Endodermal cell (in vitro differentiated cells): ENCODE data around the gene ZBTB7C. TPM values are rescaled to one million over a fixed set of nuclear protein-coding genes. Genes with fewer than 3 reads are reported as not detected.

Source experiments
- DNase-seq: peaks from one replicate; pipeline ENCODE4 v3.0.0-alpha.2; 2017
- H3K27ac ChIP-seq: 2 replicates; pipeline ENCODE4 v1.5.1; 2013; ENCODE audit warnings: mild to moderate bottlenecking, low read depth, low read length, moderate library complexity
- H3K27me3 ChIP-seq: 2 replicates; pipeline ENCODE4 v1.6.1; 2013; ENCODE audit warnings: mild to moderate bottlenecking, low read length, moderate library complexity; ENCODE audit not compliant: insufficient read depth, control insufficient read depth, poor library complexity, severe bottlenecking
- H3K36me3 ChIP-seq: 2 replicates; pipeline ENCODE4 v1.7.0; 2013; ENCODE audit warnings: mild to moderate bottlenecking, low read length, moderate library complexity; ENCODE audit not compliant: control insufficient read depth, insufficient read depth
- H3K4me1 ChIP-seq: one replicate; pipeline ENCODE4 v1.7.0; 2013; ENCODE audit warnings: low read length; ENCODE audit not compliant: control insufficient read depth, insufficient read depth
- H3K4me3 ChIP-seq: 2 replicates; pipeline ENCODE4 v1.5.1; 2013; ENCODE audit warnings: mild to moderate bottlenecking, low read length, moderate library complexity
- H3K9ac ChIP-seq: 2 replicates; pipeline ENCODE4 v1.6.1; 2013; ENCODE audit warnings: mild to moderate bottlenecking, low read length, moderate library complexity; ENCODE audit not compliant: poor library complexity, severe bottlenecking; ENCODE audit errors: extremely low read depth
- H3K9me3 ChIP-seq: 2 replicates; pipeline ENCODE4 v1.6.1; 2013; ENCODE audit warnings: mild to moderate bottlenecking, low read length, moderate library complexity; ENCODE audit not compliant: control insufficient read depth
- H3K27ac Mint-ChIP-seq: 2 replicates; pipeline ENCODE4 v1.8.0; 2020; ENCODE audit warnings: mixed read lengths
- H3K27me3 Mint-ChIP-seq: 2 replicates; pipeline ENCODE4 v1.8.0; 2021; ENCODE audit warnings: mild to moderate bottlenecking, mixed read lengths; ENCODE audit not compliant: insufficient read depth
- H3K36me3 Mint-ChIP-seq: 2 replicates; pipeline ENCODE4 v1.8.0; 2020; ENCODE audit warnings: low read depth, mixed read lengths
- H3K4me1 Mint-ChIP-seq: 2 replicates; pipeline ENCODE4 v1.8.0; 2020; ENCODE audit warnings: mixed read lengths
- H3K4me3 Mint-ChIP-seq: 2 replicates; pipeline ENCODE4 v1.8.0; 2020; ENCODE audit warnings: mild to moderate bottlenecking, moderate library complexity, mixed read lengths
- H3K9me3 Mint-ChIP-seq: 2 replicates; pipeline ENCODE4 v1.8.0; 2020; ENCODE audit warnings: mild to moderate bottlenecking, mixed read lengths
- WGBS, 2 experiments: methylation state at CpG; one replicate each; pipeline versions ENCODE4 v1.1.5 to v1.1.7; 2013; ENCODE audit warnings: missing lambda C conversion rate in 2 of 2, mixed read lengths in 1 of 2; ENCODE audit not compliant: insufficient coverage in 1 of 2, insufficient read length in 1 of 2; 5-methylcytosine and 5-hydroxymethylcytosine counted together
- total RNA-seq, 2 donors: library from RNA; stranded (reverse); fragmentation: NEBNext Ultra II Directional in 1 of 2; extraction: Animal tissue kit (Norgen Biotek cat#: 25700) in 1 of 2; gene quantifications; 2 replicates in 1 of 2; 3 replicates in 1 of 2; pipeline ENCODE4 v1.2.1, GENCODE V29; 2021
- TF ChIP-seq, protein P1 (sequence below): fragments of 200-600 bp; sonication (generic); conservative IDR thresholded peaks from 2 replicates; pipeline ENCODE4 v1.5.0; 2021; ENCODE audit warnings: antibody characterized with exemption, mild to moderate bottlenecking

The ZBTB7C gene
- total RNA-seq, 2 donors from 2014 or later = 0.31 to 0.62 TPM

DNA sequence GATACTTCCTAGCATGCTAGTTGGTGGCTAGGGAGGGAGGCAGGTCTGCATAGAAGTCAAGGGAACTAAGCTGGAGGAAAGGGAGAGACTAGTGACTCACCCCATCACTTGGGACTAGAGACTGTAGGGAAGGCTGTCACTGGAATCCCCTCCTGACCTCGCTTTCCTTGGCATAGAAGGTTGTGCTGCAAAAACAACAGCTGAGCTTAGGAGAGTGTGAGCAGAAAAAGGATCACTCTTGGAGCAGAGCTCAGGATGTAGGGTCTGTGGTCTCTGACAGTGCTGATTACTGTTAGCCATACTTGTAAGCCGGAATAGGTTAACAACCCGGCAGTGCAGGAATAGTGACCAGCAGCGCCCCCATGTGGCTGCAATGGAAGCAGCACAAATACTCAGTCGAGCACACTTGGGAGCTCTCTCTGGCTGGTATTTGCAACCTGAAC, 411.8 kb downstream of the ZBTB7C start:
- no peaks in the 10 kb centered on the region for H3K27me3 ChIP-seq

DNA sequence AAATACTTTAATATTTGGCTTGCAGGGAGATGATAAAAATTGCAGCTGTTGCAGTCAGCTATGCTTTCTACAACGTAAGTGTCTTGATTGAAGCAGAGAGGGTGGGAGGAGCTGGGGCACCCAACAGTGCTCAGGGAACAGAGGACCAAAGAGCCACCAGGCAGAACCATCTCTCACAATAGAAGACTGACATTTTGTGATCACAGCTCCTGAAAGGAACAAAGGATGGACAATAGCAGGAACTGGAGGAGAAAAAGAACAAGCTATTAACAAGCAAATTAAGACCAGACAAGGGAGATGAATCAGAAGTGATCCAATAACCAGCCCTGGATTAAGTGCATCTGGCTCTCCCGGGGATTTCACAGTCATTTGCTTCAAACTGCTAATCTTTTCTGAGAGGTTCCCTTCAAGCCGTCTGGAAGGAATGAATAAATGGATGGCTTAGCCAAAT, 413.1 kb downstream of the ZBTB7C start:
- Histone ChIP-seq H3K36me3 (no peaks in the 10 kb centered on the region), H3K4me3 (no peak overlapping the region), H3K27ac (peak overlapping the region; percentile 21), H3K9ac (no peak overlapping the region), H3K4me1 (peaks cover 4% of the 10 kb centered on the region), H3K27me3 (no peaks in the 10 kb centered on the region), H3K9me3 (peaks cover 11% of the 10 kb centered on the region)
- H3K4me3 Mint-ChIP-seq = no peak overlapping the region
- WGBS, 2 experiments = 29 to 34% methylated on average over 1 to 3 of the region's 3 CpGs
- H3K9me3 Mint-ChIP-seq = peaks cover 15% of the 10 kb centered on the region
- no peak overlapping the region for H3K27ac Mint-ChIP-seq
- no peaks in the 10 kb centered on the region for H3K36me3 Mint-ChIP-seq
- H3K27me3 Mint-ChIP-seq = no peaks in the 10 kb centered on the region
- peaks cover 9% of the 10 kb centered on the region for H3K4me1 Mint-ChIP-seq
- TF ChIP-seq, protein P1, sequence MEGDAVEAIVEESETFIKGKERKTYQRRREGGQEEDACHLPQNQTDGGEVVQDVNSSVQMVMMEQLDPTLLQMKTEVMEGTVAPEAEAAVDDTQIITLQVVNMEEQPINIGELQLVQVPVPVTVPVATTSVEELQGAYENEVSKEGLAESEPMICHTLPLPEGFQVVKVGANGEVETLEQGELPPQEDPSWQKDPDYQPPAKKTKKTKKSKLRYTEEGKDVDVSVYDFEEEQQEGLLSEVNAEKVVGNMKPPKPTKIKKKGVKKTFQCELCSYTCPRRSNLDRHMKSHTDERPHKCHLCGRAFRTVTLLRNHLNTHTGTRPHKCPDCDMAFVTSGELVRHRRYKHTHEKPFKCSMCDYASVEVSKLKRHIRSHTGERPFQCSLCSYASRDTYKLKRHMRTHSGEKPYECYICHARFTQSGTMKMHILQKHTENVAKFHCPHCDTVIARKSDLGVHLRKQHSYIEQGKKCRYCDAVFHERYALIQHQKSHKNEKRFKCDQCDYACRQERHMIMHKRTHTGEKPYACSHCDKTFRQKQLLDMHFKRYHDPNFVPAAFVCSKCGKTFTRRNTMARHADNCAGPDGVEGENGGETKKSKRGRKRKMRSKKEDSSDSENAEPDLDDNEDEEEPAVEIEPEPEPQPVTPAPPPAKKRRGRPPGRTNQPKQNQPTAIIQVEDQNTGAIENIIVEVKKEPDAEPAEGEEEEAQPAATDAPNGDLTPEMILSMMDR = no peak
- no peak for DNase-seq

More for the DNA sequence above, 411.8 kb downstream of the ZBTB7C start:
- Histone ChIP-seq H3K9me3 (peaks cover 11% of the 10 kb centered on the region), H3K36me3 (no peaks in the 10 kb centered on the region), H3K27ac (no peak overlapping the region), H3K4me1 (peaks cover 4% of the 10 kb centered on the region), H3K4me3 (no peak overlapping the region), H3K9ac (no peak overlapping the region)
- TF ChIP-seq, protein P1 = peak; percentile 96
- no peaks in the 10 kb centered on the region for H3K27me3 Mint-ChIP-seq
- DNase-seq = peak; percentile 94
- WGBS, 2 experiments = 56 to 82% methylated on average over 2 to 5 of the region's 5 CpGs
- no peak overlapping the region for H3K27ac Mint-ChIP-seq
- no peak overlapping the region for H3K4me3 Mint-ChIP-seq
- peaks cover 9% of the 10 kb centered on the region for H3K4me1 Mint-ChIP-seq
- H3K36me3 Mint-ChIP-seq = no peaks in the 10 kb centered on the region
- peaks cover 15% of the 10 kb centered on the region for H3K9me3 Mint-ChIP-seq

DNA sequence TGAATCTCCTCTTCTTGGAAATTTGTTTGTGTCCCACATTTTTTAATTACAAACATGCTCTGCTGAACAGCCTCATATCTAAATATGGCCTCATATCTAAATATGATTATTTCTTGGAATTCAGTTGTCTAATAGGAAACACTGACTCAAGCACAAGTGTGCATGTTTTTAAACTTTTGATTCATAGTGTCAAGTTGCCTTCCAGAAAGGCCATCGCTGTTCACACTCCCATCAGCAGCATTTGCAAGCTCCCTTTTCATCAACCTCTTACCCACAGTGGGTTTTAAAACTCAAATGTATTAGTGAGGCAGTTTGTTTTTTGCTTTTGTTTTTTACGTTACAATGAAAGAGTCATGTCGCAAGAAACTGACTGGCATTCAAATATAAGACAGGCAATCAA, 413.5 kb downstream of the ZBTB7C start:
- H3K27me3 Mint-ChIP-seq = no peaks in the 10 kb centered on the region
- TF ChIP-seq, protein P1 = no peak
- no peaks in the 10 kb centered on the region for H3K27me3 ChIP-seq
- H3K9ac ChIP-seq = no peak overlapping the region
- peak overlapping the region; percentile 0 for H3K27ac ChIP-seq
- DNase-seq = no peak
- H3K36me3 Mint-ChIP-seq = no peaks in the 10 kb centered on the region
- H3K9me3 Mint-ChIP-seq = peaks cover 12% of the 10 kb centered on the region
- H3K9me3 ChIP-seq = peaks cover 11% of the 10 kb centered on the region
- no peak overlapping the region for H3K27ac Mint-ChIP-seq
- peaks cover 9% of the 10 kb centered on the region for H3K4me1 Mint-ChIP-seq
- no peak overlapping the region for H3K4me3 ChIP-seq
- no peaks in the 10 kb centered on the region for H3K36me3 ChIP-seq
- H3K4me1 ChIP-seq = peaks cover 4% of the 10 kb centered on the region
- H3K4me3 Mint-ChIP-seq = no peak overlapping the region
- 84 to 100% methylated on average over 2 to 3 of the region's 3 CpGs for WGBS, 2 experiments
